HG02943 (cell line): ENCODE data around the gene KIF11.
"Not testable (repeated sequence)": the region's sequence is repeated elsewhere in the genome, so short reads cannot be mapped to it uniquely, and the experiment has no call there.

ENCODE experiments used
- ATAC-seq: cut with Tn5 transposase; IDR thresholded peaks from one replicate; pipeline ENCODE4 v1.9.1; 2021; ENCODE audit warnings: mild to moderate bottlenecking, low read depth, moderate library complexity; ENCODE audit not compliant: unreplicated experiment

The KIF11 gene

GRCh38 chr10:92592761-92593618 is at the start of gene KIF11:
KIF11 (plus strand) TSS chr10:92593130; CDS start chr10:92593376, 246 bp downstream.
- peak; percentile 74 for ATAC-seq

GRCh38 chr10:92544296-92544695 is 48.6 kb upstream of the KIF11 start:
- no peak for ATAC-seq

- no peak for ATAC-seq
These were observed 47.4 kb upstream of the KIF11 start for GRCh38 chr10:92545556-92545955.

- no peak for ATAC-seq
These were observed 45.3 kb upstream of the KIF11 start for GRCh38 chr10:92547676-92548075.

- no peak for ATAC-seq
These were observed 42.0 kb upstream of the KIF11 start for GRCh38 chr10:92550924-92551323.

GRCh38 chr10:92552310-92552709 is 40.6 kb upstream of the KIF11 start:
- ATAC-seq, result no peak

- ATAC-seq, result no peak
These were observed 39.0 kb upstream of the KIF11 start for GRCh38 chr10:92553959-92554358.

GRCh38 chr10:92559046-92559445 is 33.9 kb upstream of the KIF11 start:
- no peak for ATAC-seq

GRCh38 chr10:92562424-92562823 is 30.5 kb upstream of the KIF11 start:
- no peak for ATAC-seq

GRCh38 chr10:92567952-92568600 is 24.9 kb upstream of the KIF11 start:
- ATAC-seq, result no peak

GRCh38 chr10:92569071-92569470 is 23.9 kb upstream of the KIF11 start:
- ATAC-seq, result no peak

- not testable (repeated sequence) for ATAC-seq
These were observed 23.3 kb upstream of the KIF11 start for GRCh38 chr10:92569663-92570062.

- ATAC-seq, result no peak
These were observed 21.3 kb upstream of the KIF11 start for GRCh38 chr10:92571649-92572048.

- no peak for ATAC-seq
These were observed 20.4 kb upstream of the KIF11 start for GRCh38 chr10:92572362-92573090.

- peak; percentile 33 for ATAC-seq
These were observed 19.7 kb upstream of the KIF11 start for GRCh38 chr10:92573091-92573797.

- ATAC-seq, result peak; percentile 65
These were observed 19.0 kb upstream of the KIF11 start, which contains the start of gene IDE for GRCh38 chr10:92573798-92574547. IDE (minus strand) TSS chr10:92574093; CDS start chr10:92574019, 74 bp downstream.

GRCh38 chr10:92574548-92575261 is 18.2 kb upstream of the KIF11 start:
- peak; percentile 13 for ATAC-seq

GRCh38 chr10:92575961-92576360 is 17.0 kb upstream of the KIF11 start:
- ATAC-seq, result no peak

- ATAC-seq, result not testable (repeated sequence)
These were observed 10.6 kb upstream of the KIF11 start for GRCh38 chr10:92582347-92582746.
